Suprapubic skin (tissue), 4 donors: ENCODE measurements around the gene TULP4.

Source experiments
- CTCF ChIP-seq, 2 donors: fragments of 200-600 bp in 1 of 2; fragments of 450-650 bp in 1 of 2; sonication (generic) in 1 of 2; IDR thresholded peaks; one replicate each; pipeline ENCODE4 v1.5.1; 2016 to 2019; ENCODE audit warnings: antibody characterized with exemption in 2 of 2, mild to moderate bottlenecking in 1 of 2, moderate library complexity in 1 of 2
- POLR2A ChIP-seq, 2 donors: fragments of 450-650 bp; IDR thresholded peaks; one replicate each; pipeline ENCODE4 v1.6.1; 2017; ENCODE audit warnings: antibody characterized with exemption in 2 of 2, mild to moderate bottlenecking in 2 of 2, moderate library complexity in 2 of 2
- POLR2AphosphoS5 ChIP-seq, 3 donors: sonication (generic); formaldehyde crosslinking; IDR thresholded peaks; one replicate each; pipeline ENCODE4 v1.6.1; 2017; ENCODE audit warnings: antibody characterized with exemption in 3 of 3

GRCh38 chr6:158405933-158406332 is 93.7 kb downstream of the TULP4 start:
- TF ChIP-seq POLR2A (IDR thresholded peaks at IDR 0.05) (no peak), CTCF (IDR thresholded peaks at IDR 0.05) (no peak), POLR2AphosphoS5 (IDR thresholded peaks at IDR 0.05) (no peak)
